T-helper 17 cell (primary cell): ENCODE results near the gene BEX4. TPM values are rescaled to one million over a fixed set of nuclear protein-coding genes. Genes with fewer than 3 reads are reported as not detected.
"Not testable (repeated sequence)": the region's sequence is repeated elsewhere in the genome, so short reads cannot be mapped to it uniquely, and the experiment has no call there.

Experiments used
- ATAC-seq: fragments of 150-1000 bp; cut with Tn5 transposase; 2 replicates; pipeline ENCODE4 v1.10.0; 2021; ENCODE audit warnings: mild to moderate bottlenecking, moderate library complexity
- DNase-seq, 3 donors: peaks; one replicate each; pipeline versions ENCODE4 v3.0.0 to v3.0.0-alpha.2; 2020 to 2021
- H3K9me3 ChIP-seq: one replicate; pipeline ENCODE4 v1.7.0; 2013; ENCODE audit warnings: low read length, mild to moderate bottlenecking; ENCODE audit not compliant: control insufficient read depth, poor library complexity, severe bottlenecking
- H3K27ac Mint-ChIP-seq: one replicate; pipeline ENCODE4 v1.8.0; 2022; ENCODE audit warnings: mild to moderate bottlenecking, moderate library complexity, mixed read lengths
- H3K27me3 Mint-ChIP-seq: one replicate; pipeline ENCODE4 v1.8.0; 2022; ENCODE audit warnings: mixed read lengths
- H3K36me3 Mint-ChIP-seq: one replicate; pipeline ENCODE4 v1.8.0; 2022; ENCODE audit warnings: low read depth, mixed read lengths
- H3K4me1 Mint-ChIP-seq: one replicate; pipeline ENCODE4 v1.8.0; 2022; ENCODE audit warnings: mild to moderate bottlenecking, mixed read lengths
- H3K4me3 Mint-ChIP-seq: one replicate; pipeline ENCODE4 v1.8.0; 2022; ENCODE audit warnings: mild to moderate bottlenecking, moderate library complexity, mixed read lengths
- total RNA-seq, 4 donors: library from RNA in 2 of 4; stranded (reverse) in 2 of 4; gene quantifications; one replicate each; pipeline ENCODE4 v1.2.3 and lab custom pipeline; 2022 to 2026

The BEX4 gene, protein sequence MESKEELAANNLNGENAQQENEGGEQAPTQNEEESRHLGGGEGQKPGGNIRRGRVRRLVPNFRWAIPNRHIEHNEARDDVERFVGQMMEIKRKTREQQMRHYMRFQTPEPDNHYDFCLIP
- total RNA-seq (10 to 100 TPM; 23.7 to 30.9 TPM), total RNA-seq (lab: John Stamatoyannopoulos, UW) (18.3 to 24.6 reads per million in 2 donors)

DNA sequence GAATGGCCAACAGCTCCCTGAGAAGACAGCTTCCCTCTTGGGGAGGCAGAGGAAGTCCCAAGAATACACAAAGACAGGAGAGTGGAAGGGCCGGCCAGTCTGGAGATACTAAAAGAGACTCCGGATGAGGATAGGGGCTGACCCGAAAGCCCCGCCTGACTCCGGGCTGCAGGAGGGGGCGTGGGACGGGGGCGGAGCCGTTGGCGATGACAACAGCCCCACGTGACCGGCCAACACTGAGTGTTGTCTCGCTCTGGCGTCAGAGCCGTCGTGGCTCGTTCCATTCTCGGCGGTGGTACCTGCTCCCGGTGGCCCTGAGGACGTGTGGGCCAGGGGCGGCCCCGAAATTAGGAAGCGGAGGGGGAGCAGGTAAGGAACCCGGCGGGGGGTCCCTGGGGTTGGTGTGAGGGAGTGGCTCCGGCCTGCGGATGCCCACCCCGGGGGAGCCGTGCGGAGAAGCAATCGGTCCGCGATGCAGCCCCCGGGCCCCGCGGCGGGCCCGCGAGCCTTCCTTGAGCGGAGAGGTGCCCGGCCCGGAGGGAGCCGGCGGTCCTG is at the start of gene BEX4:
Gene BEX4 (plus strand): TSS at position 239 of the 555 bp plus-strand sequence. CDS start 1,046 bp downstream, outside the sequence.
- H3K27me3 Mint-ChIP-seq = peaks cover 5% of the 10 kb centered on the region
- H3K36me3 Mint-ChIP-seq = no peaks in the 10 kb centered on the region
- peak within 1 kb of the TSS; percentile 91 for H3K4me3 Mint-ChIP-seq
- H3K9me3 ChIP-seq = no peaks in the 10 kb centered on the region
- peak; percentile 95 for ATAC-seq
- H3K27ac Mint-ChIP-seq = peak within 1 kb of the TSS; percentile 87
- peak; percentile 65 to 69 (median 66) for DNase-seq
- H3K4me1 Mint-ChIP-seq = peaks cover 11% of the 10 kb centered on the region

DNA sequence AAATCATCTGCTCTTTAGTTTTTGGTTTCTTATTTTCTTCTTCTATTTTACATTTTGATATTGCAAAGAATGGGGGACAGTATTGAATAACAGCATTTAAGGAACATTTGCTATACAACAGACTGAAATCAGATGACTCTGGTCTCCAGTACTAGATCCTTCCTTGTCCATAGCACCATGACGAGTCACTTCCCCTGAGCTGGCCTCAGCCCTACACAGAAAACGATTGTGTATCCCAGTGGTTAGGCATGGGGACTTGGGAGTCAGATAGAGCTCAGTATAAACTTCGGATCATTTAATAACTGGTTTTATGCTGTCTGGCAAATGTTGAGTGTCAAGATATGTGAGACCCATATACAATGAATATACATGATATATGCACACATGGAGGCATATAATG is 44.7 kb upstream of the BEX4 start:
- Mint-ChIP-seq H3K36me3 (no peaks in the 10 kb centered on the region), H3K27me3 (no peaks in the 10 kb centered on the region), H3K4me3 (no peak overlapping the region), H3K27ac (no peak overlapping the region), H3K4me1 (no peaks in the 10 kb centered on the region)
- DNase-seq (no peak), ATAC-seq (no peak)
- H3K9me3 ChIP-seq = no peaks in the 10 kb centered on the region

DNA sequence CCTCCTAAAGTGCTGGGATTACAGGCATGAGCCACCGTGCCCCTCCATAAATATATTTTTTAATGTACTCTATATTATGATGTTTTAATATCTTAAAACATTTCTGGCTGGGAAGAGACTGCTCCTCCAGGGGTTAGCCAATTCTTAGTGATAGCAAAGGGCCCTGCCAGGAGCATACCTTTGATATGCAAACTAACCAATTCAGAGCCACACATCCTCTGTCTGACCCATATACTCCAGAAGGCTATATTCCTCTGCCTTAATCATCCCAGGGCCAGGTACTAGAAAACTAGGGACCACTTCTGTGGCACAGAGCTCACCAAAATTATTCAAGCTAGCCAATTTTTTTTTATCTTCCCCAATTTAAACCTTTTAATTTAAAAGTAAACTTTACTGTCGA is 43.6 kb upstream of the BEX4 start:
- H3K9me3 ChIP-seq = no peaks in the 10 kb centered on the region
- Mint-ChIP-seq H3K4me1 (peaks cover 4% of the 10 kb centered on the region), H3K36me3 (no peaks in the 10 kb centered on the region), H3K27ac (no peak overlapping the region), H3K4me3 (no peak overlapping the region), H3K27me3 (peaks cover 4% of the 10 kb centered on the region)
- DNase-seq (no peak), ATAC-seq (no peak)

DNA sequence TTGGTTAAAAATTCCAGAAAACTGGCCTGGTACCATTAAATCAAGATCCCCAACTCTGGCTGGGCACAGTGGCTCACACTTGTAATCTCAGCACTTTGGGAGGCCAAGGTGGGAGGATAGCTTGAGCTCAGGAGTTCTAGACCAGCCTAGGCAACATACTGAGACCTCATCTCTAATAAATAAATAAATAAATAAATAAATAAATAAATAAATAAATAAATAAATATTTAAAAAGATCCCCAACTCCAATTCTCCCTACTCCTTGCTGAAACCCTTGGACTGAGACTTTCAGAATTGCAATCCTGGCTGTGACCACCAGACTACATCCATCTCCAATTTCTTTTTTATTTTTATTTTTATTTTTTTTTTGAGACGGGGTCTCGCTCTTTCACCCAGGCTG is 39.7 kb upstream of the BEX4 start:
- not testable (repeated sequence) for ATAC-seq, DNase-seq, H3K27ac Mint-ChIP-seq, H3K27me3 Mint-ChIP-seq, H3K4me3 Mint-ChIP-seq, H3K36me3 Mint-ChIP-seq, H3K4me1 Mint-ChIP-seq, H3K9me3 ChIP-seq

DNA sequence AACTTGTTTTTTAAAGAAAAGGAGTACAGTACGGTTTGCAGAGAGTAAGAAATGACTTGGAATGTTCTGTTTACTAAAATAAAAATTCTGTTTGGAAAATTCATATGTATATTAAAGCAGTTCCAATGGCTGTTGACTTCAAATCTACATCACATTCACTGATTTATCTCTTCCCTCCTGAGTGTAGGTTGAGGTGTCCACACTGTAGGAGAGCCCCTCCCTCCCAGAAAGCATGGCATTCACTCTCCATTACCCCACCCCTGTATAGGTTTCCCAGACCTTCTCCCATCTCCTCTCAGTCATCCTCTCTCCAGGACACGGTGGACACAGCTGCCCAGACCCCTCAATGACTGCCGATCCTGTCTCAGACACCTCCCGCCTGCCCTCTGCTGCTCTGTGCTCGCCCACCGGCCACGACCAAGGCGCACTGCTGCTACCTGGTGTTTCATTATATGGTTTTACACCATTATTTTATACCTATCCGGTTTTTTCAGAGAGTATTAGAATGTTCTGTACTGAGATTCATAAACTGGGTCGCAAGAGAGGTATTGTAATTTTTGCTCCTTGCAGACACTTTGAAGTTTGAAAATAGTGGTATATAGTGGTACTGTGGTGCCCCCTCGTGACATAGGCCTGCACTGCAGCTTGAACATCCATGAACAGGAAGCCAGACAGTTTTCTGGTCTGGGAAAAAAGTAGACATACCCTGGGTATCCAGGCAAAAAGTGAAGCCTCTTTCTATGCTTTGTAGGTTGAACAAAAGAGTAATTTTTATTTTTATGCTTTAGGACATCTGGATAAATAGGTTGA is 38.8 kb upstream of the BEX4 start:
- Mint-ChIP-seq H3K27me3 (peaks cover 11% of the 10 kb centered on the region), H3K27ac (no peak overlapping the region)
- peak; percentile 72 for ATAC-seq

DNA sequence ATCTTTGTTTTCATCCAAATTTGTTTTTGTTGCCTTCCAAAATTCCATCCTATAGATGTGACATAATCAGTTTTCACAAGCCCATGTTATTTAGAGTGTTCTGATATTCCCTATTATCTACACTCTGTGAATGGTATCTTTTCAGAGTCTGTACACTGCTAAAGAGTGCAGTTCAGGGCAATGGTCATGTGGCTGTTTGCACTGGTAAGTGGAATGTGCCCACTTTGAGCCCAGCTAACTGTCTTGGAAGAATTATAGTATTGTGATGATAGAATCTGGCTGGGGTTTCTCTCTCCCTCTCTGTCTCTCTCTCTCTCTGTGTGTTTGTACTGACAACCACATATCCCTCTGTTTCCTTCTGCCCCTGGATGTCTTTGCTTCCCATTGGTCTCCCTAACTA is 37.4 kb upstream of the BEX4 start:
- Mint-ChIP-seq H3K4me1 (peaks cover 4% of the 10 kb centered on the region), H3K4me3 (no peak overlapping the region), H3K27me3 (peaks cover 11% of the 10 kb centered on the region), H3K27ac (no peak overlapping the region), H3K36me3 (no peaks in the 10 kb centered on the region)
- DNase-seq (no peak), ATAC-seq (no peak)
- H3K9me3 ChIP-seq = no peaks in the 10 kb centered on the region

More for the DNA sequence above, 38.8 kb upstream of the BEX4 start:
- Mint-ChIP-seq H3K4me3 (no peak overlapping the region), H3K36me3 (no peaks in the 10 kb centered on the region), H3K4me1 (peaks cover 4% of the 10 kb centered on the region)
- DNase-seq = peak; percentile 14 to 33 (median 17)
- H3K9me3 ChIP-seq = no peaks in the 10 kb centered on the region

DNA sequence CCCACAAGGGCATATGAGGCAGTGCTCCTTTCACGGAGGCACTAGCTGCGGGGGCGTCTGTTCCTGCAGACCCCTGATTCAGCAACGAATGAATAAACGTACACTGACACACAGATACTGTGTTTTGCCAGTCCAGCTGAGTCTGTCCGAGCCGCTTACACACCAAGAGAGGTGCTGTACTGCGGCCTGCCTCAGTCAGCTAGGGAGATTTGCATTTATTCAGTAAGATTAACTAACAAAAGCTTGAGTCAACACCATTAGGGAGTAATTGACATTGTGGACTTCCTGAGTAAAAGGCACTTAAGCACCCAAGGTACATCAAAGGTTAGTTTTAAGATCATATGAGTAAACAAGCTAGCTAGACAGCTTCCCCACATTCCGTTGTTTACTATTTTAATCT is 31.0 kb upstream of the BEX4 start:
- Mint-ChIP-seq H3K27me3 (peaks cover 6% of the 10 kb centered on the region), H3K27ac (no peak overlapping the region), H3K36me3 (no peaks in the 10 kb centered on the region), H3K4me3 (no peak overlapping the region), H3K4me1 (peaks cover 3% of the 10 kb centered on the region)
- ATAC-seq (no peak), DNase-seq (no peak)
- no peaks in the 10 kb centered on the region for H3K9me3 ChIP-seq

DNA sequence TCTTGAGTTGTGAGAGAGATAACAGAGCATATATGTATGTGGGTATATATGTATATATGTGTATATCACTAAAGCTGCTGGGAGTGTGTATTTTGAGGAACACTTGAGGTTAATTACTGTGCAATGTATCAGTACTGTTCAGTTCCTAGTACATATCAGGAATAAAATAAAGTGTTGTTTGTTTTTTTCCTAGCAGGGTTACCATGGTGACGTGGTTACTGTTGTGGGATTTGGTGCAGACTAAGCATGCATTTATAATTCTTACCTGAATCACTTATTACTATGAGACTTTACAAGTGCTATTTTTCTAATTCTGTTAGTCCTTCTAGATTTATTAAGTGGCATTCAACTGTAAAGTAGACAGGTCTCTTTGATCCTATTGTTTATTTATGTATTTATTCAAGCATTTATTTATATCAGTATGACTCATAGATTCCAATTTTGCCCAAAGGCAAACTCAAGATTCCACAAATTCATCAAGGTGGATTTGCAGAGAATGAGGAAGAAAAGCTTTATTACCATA is 26.9 kb upstream of the BEX4 start:
- peaks cover 3% of the 10 kb centered on the region for H3K4me1 Mint-ChIP-seq
- H3K4me3 Mint-ChIP-seq = no peak overlapping the region
- H3K36me3 Mint-ChIP-seq = no peaks in the 10 kb centered on the region
- H3K9me3 ChIP-seq = no peaks in the 10 kb centered on the region
- H3K27me3 Mint-ChIP-seq = peaks cover 5% of the 10 kb centered on the region
- ATAC-seq (no peak), DNase-seq (no peak)
- H3K27ac Mint-ChIP-seq = no peak overlapping the region

DNA sequence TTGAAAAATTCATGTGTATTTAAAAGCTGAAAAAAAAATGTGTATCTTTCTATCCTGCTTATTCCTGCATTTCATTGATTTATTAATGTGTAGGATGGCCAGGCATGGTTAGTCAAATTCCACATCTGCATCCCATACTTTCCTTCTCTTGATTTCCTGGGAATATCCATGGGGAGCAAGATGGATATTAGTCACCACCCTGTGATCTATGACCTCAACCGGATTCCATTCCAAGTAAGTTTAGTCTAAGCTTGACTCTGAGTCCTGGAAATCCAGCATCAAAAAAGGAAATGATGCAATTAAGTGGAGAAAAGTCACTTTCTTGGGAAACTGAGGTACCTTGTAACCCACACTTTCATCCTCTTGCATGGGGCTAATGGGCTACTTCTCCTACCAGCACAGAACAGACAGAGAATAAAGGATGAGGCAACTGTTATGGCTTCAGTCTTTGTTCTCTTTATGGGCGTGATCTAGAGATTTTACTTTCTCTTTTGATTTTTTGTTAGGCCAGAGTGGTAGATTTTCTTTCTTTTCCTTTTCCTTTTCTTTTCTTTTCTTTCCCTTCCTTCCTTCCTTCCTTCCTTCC is 17.1 kb upstream of the BEX4 start:
- H3K9me3 ChIP-seq = no peaks in the 10 kb centered on the region
- Mint-ChIP-seq H3K27me3 (no peaks in the 10 kb centered on the region), H3K4me1 (no peaks in the 10 kb centered on the region), H3K4me3 (no peak overlapping the region), H3K36me3 (no peaks in the 10 kb centered on the region), H3K27ac (no peak overlapping the region)
- DNase-seq (no peak), ATAC-seq (no peak)

DNA sequence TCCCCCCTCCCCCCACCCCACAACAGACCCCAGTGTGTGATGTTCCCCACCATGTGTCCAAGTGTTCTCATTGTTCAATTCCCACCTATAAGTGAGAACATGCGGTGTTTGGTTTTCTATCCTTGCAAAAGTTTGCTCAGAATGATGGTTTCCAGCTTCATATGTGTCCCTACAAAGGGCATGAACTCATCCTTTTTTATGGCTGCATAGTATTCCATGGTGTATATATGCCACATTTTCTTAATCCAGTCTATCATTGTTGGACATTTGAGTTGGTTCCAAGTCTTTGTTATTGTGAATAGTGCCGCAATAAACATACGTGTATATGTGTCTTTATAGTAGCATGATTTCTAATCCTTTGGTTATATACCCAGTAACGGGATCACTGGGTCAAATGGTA is 16.2 kb upstream of the BEX4 start:
- not testable (repeated sequence) for H3K27me3 Mint-ChIP-seq, DNase-seq, H3K9me3 ChIP-seq, H3K36me3 Mint-ChIP-seq, H3K27ac Mint-ChIP-seq, H3K4me1 Mint-ChIP-seq, H3K4me3 Mint-ChIP-seq, ATAC-seq

DNA sequence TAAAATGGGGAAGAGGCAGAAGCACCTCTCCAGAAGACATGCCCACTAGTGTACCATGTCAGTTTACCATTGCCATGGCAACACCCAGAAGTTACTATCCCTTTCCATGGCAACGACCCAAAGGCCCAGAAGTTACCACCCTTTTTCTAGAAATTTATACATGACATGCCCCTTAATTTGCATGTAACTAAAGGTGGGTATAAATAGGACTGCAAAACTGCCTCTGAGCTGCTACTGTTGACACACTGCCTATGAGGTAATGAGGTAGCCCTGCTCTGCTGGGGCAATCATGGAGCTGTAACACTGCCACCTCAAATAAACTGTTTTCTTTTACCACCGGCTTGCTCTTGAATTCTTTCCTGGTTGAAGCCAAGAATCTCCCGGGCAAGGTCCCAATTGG is 13.9 kb upstream of the BEX4 start:
- Mint-ChIP-seq H3K4me3 (no peak overlapping the region), H3K27ac (no peak overlapping the region), H3K27me3 (no peaks in the 10 kb centered on the region), H3K36me3 (no peaks in the 10 kb centered on the region), H3K4me1 (no peaks in the 10 kb centered on the region)
- DNase-seq (no peak), ATAC-seq (peak; percentile 18)
- H3K9me3 ChIP-seq = no peaks in the 10 kb centered on the region

DNA sequence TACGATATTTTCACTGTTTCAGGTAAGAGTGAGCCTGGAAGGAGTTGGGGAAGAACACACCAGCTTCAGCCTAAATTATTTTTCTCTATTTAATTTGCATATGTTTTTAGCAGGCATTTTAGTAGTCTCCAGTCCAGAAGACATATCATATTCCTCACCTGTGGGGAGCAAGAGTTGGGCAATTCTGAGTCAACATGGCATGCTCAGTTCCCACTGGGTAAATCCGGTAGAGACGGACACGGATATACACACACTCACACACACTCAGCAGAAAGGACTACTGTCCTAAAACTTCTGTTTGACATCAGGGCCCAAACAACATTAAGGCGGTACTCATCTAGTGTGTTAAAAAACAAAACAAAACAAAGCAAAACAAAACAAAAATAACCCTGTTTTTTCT is 4.9 kb upstream of the BEX4 start:
- Mint-ChIP-seq H3K27me3 (no peaks in the 10 kb centered on the region), H3K36me3 (no peaks in the 10 kb centered on the region), H3K27ac (no peak overlapping the region), H3K4me1 (peaks cover 4% of the 10 kb centered on the region), H3K4me3 (no peak overlapping the region)
- ATAC-seq (no peak), DNase-seq (no peak)
- H3K9me3 ChIP-seq = no peaks in the 10 kb centered on the region

DNA sequence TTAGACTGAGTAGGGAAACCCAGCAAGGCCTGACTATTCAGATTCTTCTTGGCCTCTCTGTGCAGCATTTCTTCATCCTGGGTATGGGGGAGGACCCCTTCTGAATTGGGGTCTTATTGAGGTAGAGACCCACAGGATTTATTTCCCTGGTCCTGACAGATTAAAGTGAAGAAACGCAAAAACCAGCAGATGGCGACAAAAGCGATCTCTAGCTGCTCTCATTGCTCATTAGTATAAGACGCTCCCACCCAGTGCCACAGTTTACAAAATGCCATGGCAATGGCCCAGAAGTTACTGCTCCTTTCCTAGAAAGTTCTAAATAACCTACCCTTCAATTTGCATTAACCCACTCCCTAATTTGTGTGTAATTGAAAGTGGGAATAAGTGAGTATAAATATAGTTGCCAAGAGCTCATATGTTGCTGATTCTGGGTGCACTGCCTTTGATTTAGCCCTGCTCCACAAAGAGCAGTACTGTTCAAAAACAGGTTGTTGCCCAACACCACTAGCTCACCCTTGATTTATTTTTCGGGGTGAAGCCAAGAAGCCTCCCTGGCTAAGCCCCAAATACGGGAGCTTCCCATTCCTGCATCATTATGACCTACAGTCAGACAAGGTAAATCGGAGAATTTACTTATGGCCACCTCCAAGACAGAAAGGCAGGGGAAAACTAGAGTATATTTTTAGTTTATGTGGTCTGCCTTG is 3.7 kb upstream of the BEX4 start:
- DNase-seq = peak in 1 of 3 donors; percentile 13
- H3K9me3 ChIP-seq = no peaks in the 10 kb centered on the region
- Mint-ChIP-seq H3K4me1 (peaks cover 10% of the 10 kb centered on the region), H3K36me3 (no peaks in the 10 kb centered on the region), H3K4me3 (no peak overlapping the region), H3K27me3 (no peaks in the 10 kb centered on the region), H3K27ac (no peak overlapping the region)
- no peak for ATAC-seq
